NCI-H2029 treated with DMSO at 0.1 percent for 48 hours (cell line): Measurements from ENCODE around the gene GRID2.

ENCODE experiments used
- DNase-seq: peaks from one replicate; lab custom pipeline; 2025; lab: John Stamatoyannopoulos, UW

The GRID2 gene

DNA sequence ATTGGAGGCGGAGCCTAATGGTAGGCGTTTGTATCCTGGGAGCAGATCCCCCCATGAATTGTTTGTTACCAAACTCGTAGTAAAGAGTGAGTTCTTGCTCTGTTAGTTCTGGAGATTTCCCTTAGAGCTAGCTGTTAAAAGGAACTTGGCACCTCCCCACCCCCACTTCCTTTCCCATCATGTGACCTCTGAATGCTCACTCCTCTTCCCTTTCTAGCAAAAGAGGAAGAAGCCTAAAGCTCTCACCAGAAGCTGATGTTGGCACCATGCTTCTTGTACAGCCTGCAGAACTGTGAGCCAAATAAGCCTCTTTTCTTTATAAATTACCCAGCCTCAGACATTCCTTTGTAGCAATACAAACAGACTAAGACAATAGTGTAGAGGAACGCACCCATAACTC is 1511.0 kb downstream of the GRID2 start:
- DNase-seq: no peak
